Left ventricle myocardium superior (tissue), 1 donor: ENCODE measurements around the gene HK1. TPM values are rescaled to one million over a fixed set of nuclear protein-coding genes. Genes with fewer than 3 reads are reported as not detected.

Experiments used
- ATAC-seq: fragments of 200-7000 bp; cut with Tn5 transposase; one replicate; pipeline ENCODE4 v1.9.1; 2020; ENCODE audit warnings: mild to moderate bottlenecking, moderate library complexity
- DNase-seq: peaks from one replicate; pipeline ENCODE4 v3.0.0-alpha.2; 2020
- intact Hi-C: fragments of 100-400 bp; cut with micrococcal nuclease; formaldehyde crosslinking; loops from one replicate; pipeline ENCODE4 v1.11.0; 2022
- total RNA-seq: library from RNA; stranded (reverse); fragmentation: NEBNext Ultra II Directional; extraction: Animal tissue kit (Norgen Biotek cat#: 25700); gene quantifications from one replicate; pipeline ENCODE4 v1.2.1, GENCODE V29; 2021
- donor health status: DM: no; HTN: yes; CAD: no; lungs with severe emphysema.

Gene HK1
- total RNA-seq, 1 donor from 2014 or later: 210 TPM

DNA sequence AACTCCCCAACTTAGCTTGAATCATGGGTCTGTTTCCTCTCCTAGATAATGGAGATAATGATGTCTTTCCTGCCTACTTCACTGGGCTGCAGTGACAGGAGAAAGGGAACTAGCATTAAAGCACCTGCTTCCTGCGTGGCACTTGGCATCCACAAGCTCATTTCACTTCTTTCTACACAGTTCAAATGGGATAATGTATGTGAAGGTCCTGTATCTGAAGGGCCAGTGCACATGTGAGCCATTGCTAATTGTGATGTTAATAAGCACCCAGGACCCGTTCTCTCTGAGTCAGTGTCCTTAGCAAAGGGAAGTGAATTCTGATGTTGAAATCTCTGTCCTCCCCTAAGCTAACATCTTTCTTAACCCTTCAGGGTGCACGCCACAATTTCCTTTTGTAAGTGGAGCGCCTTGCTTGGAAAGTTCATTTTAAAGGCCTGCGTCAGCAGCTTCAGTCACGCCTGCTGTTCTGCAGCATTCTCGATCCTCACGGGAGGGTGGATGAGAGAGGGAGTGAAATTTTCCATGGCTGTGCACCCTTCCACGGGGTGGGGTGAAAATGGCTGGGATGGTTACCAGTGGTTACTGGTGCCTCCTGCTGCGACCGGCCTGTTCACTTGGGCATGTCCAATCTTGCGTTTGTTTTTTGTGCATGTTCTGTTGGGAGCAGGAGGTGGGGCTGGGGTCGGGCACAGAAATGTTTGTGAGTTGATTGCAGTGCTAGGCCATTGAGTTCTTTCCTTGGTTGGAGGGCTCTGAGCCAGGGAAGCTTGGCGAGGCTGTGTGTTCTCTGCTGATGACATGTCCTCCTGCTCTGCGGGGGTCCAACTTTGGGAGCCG lies 59.2 kb downstream of the HK1 start:
- ATAC-seq (peak; percentile 45), DNase-seq (peak; percentile 73)
- intact Hi-C loops: no loop called here

DNA sequence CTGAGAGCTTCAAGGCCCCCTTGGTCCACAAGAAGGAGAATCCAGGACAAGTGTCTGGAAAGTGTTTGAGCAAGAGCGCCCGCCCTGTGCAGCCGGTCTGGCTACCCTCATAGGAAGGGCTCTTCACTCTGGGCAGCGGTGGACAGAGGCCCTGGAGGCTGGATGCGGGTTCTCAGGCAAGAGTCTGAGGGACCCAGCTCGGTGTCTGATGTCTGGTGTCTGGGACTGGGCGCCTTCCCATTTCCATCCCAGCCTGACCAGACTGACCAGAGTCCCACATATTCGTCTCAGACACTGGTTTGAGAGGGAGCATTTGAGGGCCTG lies 59.8 kb downstream of the HK1 start:
- intact Hi-C loops: no loop called here
- ATAC-seq (peak; percentile 10), DNase-seq (no peak)

DNA sequence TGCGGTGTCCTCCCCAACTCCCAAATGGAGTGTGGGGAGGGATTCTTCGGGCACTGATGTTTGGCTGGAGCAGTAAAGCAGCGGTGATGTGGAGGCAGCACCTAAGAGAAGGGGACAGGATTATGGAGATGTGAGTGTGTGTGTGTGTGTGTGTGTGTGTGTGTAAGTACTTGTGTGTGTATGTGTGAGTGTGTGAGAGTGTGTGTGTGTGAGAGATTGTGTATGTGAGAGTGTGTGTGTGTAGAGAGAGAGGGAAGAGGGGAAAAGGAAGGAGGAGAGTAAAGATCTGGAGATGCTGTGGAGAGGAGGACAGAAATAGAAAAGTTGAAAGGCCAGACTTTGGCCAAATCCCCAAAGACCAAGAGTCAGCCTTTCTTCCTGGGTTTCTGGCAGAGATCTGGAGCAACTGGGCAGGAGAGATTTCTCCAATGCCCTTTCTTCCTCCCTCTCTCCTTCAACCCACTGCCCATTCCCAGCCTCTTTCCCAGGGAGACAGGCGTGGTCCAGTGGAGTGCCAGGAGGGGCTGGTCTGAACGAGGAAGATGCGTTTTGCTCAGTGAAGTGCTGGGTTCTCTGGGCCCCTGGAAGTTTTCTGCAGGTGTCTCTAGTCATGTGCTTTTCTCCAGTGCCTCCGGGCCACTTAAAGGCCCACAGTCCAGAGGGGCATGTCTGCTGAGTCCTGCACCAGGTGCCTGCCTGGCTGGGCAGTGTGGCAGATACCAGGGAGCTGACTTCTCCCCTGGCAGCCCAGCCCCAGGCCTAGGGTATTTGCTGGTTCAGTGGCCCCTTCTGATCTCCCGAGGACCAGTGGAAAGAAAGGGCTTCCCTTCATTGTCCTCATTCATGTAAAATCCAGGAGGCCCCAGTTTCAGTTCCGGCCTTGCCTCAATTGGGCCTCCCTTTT lies 60.5 kb downstream of the HK1 start:
- intact Hi-C loops: no loop called here

DNA sequence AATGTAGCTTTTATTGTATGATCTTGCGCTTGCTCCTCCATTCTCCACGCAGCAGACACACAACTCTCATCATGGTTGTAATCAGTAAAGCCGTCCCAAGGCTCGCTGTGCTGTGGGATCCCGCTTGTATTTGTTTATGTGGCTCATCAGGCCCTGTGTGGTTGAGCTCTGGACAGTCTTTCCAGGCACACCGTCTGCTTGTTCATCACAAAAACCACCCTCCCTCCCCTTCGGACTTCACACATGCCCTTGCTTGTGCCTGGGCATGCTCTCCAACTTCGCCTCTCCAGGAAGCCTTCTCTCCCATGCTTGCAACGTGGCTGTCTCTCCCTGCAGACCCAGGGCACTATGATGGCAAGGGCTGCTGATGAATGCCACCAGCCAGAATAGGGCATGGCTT lies 62.4 kb downstream of the HK1 start:
- DNase-seq (no peak), ATAC-seq (no peak)
- intact Hi-C loops: no loop called here

More for the DNA sequence above, 60.5 kb downstream of the HK1 start:
- no peak for ATAC-seq
- DNase-seq: no peak

DNA sequence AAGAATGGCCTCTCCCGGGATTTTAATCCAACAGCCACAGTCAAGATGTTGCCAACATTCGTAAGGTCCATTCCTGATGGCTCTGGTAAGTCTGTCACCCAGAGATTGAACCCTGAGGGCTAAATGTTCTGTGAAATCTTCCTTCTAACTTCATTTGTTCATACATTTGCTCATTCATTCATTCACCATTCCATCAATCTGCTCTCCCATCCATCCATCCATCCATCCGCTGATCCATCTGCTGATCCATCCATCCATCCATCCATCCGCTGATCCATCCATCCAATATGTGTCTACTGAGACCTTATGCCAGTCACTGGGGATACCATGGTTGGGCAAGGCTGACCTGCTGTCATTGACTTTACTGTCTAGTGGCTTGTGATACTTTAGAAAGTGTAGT lies 65.6 kb downstream of the HK1 start:
- DNase-seq (no peak), ATAC-seq (no peak)
- intact Hi-C loops: no loop called here

DNA sequence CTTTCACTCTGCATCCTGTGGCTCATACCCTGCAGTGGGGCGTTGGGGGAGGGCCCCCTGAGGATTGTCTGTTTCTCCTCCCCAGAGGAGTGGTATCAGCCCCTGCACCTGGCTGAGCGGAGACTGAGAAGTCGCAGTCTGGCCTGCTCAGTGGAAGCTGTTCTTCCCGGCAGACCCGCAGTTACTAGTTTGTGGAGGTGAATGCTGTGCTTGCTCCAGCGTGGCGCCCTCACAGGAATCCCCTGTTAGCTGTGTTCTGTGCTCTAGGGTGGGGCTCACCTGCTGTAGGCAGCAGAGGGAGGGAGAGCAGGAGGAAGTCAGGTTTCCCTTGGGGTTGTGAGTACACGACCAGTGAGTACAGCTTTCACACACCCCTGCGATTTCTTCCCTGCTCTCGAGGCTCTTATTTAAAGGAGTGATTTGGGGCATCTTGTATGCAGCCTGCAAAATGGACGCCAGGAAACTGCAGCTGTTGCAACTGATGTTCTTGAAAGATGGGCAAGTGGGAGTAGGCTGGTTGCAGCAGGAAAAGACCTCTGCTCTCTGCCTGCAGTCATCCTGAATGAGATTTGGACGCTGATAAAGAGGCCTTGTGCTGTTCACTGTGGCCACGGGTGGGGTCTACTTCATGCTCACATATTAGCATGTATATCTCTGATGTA lies 66.4 kb downstream of the HK1 start:
- ATAC-seq: no peak
- DNase-seq: no peak
- intact Hi-C loops: no loop called here

DNA sequence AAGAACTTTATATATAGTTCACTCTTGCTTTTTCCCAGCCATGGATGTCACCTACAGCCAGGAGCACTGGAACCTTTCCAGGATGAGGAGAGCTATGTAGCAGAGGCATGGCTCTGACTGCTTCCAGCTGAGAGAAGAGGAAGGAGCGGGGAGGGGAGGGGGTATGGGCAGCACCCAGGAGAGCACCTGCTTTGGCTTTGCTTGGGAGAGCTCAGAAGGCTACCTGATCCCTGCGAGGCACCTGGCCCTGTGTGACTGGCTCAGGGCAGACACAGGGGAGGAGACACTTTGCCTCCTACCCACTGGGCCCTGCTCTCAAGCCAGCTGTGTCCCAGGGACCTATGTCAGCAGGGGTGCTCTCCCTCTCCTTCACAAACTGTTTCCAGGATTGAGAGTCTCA lies 67.1 kb downstream of the HK1 start:
- ATAC-seq (peak; percentile 90), DNase-seq (peak; percentile 48)
- intact Hi-C loops: no loop called here

DNA sequence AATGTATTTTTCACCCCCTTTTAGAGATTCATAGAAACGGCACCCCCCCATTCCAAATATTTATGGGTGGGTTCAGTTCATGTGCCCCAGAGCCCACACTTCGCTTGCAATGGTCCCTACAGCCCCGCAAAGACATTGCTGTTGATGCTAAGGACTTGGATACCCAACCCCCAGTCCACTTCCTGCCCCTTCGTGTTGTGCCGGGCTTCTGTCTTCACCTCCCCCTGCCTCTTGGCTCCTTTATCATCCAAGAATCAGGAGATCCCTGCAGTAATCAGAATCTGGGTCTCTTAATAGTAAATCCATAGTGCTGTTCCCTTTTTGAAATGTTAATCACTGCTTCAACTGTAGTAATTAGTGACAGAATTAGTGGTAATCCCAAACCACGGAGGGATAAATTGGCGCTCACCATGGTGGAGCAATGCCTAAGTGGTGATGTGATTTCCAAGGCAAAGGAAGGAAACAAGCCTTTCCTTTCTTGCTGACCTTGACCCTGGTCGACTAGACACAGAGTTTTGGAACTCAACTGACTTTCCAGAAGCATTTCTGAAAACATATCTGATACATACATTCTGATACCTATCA lies 67.7 kb downstream of the HK1 start:
- no peak for DNase-seq
- intact Hi-C loops: no loop called here
- ATAC-seq: peak; percentile 11

DNA sequence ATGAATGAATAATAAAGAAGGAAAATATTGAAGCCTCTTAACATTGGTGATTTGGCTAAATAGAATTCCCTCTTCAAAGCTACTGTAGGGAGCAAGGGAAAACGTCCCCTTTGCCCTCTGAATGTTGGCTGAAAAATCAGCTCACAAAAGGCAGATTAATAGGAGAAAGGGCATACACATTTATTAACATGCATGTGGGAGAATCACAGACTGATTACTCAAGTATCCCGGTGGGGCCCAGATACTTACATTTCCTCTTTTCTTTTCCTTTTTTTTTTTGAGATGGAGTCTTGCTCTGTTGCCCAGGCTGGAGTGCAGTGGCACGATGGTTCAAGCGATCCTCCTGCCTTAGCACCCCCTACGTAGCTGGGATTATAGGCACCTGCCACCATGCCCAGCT lies 68.5 kb downstream of the HK1 start:
- DNase-seq (no peak), ATAC-seq (no peak)
- intact Hi-C loops: no loop called here

DNA sequence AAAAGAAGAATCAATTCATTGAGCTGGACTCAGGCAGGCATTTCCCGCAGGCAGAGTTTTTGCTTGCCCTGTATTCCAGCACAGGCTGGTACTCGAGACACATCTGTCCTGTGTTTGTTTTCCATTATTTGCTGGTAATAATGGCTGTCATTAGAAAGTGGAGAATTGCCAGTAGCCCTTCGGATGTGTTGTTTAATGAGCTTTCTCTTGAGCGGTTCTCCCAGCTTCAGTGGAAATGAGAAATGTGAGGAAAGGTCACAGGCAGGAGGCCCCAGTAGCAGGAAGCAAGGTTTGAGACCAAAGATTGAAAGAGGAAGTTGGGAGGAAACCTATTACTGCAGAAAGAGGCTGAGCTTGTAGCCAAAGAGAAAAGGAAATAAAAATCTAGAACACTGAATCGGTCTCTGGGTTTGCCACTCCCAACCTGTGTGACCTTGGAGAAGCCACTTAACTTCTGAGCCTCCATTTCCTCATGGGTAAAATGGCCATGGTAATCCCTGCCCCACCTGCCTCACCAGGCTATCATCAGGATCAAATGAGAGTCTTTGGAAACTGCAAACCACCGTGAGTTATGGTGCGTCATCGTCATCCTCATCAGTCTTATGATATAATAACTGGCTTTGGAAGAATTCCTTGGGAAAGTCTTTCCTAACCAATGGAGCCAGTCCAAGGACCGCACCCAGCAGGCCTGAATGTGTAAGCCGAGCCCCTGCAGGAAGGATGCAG lies 70.7 kb downstream of the HK1 start:
- intact Hi-C loops: no loop called here
- DNase-seq (peak; percentile 58), ATAC-seq (peak; percentile 57)

DNA sequence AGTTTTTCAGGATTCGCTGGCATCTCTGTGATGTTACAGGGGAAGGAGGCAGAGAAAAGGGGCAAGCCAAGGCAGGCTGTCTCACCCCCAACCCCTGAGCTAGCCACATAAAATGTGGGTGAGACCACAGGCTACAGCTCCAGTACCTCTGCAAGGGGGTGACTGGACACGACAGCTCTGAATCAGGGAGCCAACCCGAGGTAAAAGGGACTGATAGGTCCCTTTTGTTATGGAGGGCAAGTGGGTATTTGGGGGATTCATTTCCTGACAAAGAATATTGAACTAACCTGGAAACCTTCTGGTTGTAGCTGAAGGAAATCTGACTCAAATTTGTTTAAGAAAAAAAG lies 71.2 kb downstream of the HK1 start:
- intact Hi-C loops: no loop called here
- no peak for DNase-seq
- no peak for ATAC-seq

DNA sequence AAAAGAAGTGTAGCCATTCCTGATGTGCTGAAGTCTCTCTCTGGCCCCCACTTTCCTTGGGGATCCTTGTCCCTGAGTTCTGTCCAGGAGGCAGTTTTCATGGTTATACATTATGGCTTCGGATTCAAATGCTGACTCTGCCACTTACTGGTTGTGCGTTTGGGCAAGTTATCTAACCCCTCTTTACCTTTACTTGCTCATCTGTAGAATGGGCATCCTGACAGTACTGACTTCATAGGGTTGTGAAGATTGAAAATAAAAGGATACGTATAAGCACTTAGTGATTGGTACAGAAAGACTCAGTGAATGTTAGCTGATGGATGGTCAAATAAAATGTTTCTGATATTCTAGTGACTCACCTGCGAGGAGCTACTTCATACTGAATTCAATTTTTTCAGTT lies 73.3 kb downstream of the HK1 start:
- DNase-seq: no peak
- ATAC-seq: no peak
- intact Hi-C loops: no loop called here

DNA sequence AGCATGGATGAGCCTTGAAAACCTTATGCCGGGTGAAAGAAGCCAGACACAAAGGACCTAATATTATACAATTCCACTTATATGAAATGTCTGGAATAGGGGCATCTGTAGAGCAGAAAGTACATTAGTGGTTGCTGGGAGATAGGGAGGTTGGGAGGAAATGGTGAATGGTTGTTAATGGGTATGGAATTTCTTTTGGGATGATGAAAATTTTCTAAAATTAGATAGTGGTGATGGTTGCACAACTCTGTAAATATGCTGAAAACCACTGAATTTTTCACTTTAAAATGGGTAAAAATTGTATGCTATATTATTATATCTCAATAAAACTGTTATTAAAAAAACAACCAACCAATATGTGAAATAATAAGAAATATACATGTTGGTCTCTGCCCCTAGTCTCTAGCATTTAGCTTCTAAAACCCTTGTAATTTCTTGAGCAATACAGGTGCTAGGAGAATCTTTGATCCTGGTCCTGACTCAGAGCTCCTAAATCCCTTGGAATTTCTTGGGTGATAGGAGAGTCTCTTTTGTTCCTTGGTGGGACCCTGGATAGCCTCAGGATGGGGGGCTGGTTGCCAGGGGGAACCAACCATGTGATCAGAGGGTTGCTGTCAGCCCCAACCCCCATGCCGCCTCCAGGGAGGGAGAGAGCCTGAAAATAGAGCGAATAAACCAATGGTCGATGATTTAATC lies 74.4 kb downstream of the HK1 start:
- ATAC-seq (no peak), DNase-seq (no peak)
- intact Hi-C loops: no loop called here

DNA sequence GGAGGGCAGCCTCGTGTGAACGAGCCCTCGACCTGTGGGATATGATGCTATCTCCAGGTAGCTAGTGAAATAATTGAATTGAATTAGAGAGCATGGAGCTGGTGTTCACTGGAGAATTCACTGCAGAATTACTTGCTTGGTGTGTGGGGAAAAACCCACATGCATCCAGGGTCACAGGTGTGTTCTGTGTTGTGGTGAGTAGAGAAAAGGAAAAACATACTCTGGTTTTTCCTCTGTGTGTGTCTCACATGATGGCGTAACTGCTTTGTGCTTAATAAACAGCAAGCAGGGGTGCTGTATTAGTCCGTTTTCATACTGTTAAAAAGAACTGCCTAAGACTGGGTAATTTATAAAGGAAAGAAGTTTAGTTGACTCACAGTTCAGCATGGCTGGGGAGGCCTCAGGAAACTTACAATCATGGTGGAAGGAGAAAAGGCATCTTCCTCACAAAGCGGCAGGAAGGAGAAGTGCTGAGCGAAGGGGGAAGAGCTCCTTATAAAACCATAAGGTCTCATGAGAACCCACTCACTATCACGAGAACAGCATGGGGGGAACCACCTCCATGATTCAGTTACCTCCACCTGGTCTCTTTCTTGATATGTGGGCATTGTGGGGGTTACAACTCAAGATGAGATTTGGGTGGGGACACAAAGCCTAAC lies 75.8 kb downstream of the HK1 start:
- ATAC-seq: no peak

DNA sequence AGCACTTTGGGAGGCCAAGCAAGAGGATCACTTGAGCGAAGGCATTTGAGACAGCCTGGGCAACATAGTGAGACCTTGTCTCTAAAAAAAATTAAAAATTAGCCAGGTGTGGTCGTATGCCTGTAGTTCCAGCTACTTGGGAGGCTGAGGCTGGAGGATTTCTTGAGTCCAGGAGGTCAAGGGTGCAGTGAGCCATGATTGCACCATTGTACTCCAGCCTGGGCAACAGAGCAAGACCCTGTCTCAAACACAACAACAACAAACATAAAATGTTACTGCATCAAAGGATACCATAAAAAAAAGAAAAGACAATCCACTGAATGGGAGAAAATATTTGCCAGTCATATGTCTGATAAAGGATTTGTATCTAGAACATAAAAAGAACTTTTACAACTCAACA lies 77.9 kb downstream of the HK1 start:
- ATAC-seq: no peak
- intact Hi-C loops: no loop called here
- DNase-seq: no peak

More for the DNA sequence above, 75.8 kb downstream of the HK1 start:
- intact Hi-C loops: no loop called here
- DNase-seq: no peak

DNA sequence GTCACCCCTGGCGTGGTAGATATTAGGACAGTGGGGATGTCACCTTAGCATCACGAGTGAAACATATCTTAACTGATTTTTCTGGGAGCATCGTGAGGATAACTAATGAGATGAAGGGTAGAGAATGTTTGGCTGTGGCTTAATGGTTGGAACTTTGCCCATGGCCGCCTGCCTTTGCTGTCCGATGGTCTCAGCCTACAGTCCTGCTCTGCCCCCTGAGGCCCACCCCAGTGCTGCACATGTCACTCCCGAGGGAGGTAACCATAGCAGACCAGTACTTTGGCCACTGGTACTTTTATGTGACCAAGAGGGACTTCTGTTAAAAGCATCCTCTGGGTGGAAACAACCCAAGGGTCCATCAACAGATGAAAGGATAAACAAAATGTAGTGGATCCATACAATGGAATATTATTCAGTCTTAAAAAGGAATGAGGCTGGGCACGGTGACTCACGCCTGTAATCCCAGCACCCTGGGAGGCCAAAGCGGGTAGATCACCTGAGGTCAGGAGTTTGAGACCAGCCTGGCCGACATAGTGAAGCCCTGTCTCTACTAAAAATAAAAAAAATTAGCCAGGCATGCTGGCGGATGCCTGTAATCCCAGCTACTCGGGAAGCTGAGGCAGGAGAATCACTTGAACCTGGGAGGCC lies 80.0 kb downstream of the HK1 start:
- DNase-seq (peak; percentile 55), ATAC-seq (no peak)
- intact Hi-C loops: no loop called here

DNA sequence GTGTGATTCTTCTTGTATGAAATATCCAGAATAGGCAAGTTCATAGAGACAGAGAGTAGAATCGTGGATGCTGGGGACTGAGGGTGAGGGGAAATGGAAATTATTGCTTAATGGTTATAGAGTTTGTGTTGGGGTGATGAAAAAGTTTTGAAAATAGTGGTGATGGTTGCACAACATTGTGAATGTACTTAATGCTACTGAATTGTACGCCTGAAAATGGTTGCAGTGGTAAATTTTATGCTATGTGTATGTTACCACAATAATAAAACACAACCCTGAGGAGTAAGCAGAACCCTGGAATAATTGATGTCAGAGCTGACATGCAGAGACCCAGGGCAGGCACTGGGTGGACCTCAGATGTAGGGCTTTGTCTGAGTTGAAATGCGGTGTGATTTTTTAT lies 80.9 kb downstream of the HK1 start:
- no peak for ATAC-seq

DNA sequence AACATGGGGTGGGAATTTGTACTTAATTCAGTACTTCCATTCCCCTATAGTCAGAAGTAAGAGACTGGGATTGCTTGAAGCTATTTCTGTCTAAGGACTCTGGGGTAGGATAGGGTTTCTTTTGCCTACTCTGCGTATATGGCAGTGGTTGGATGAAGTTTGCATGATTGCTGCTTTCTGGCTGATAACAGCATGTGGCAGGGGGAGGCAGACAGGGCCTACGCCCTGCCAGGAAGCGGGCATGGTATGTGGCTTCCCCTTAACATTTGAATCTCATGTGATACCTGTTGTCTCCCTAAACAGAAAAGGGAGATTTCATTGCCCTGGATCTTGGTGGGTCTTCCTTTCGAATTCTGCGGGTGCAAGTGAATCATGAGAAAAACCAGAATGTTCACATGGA lies 81.3 kb downstream of the HK1 start:
- DNase-seq: no peak
- no peak for ATAC-seq
- intact Hi-C loops: no loop called here

More for the DNA sequence above, 80.9 kb downstream of the HK1 start:
- intact Hi-C loops: no loop called here
- DNase-seq: no peak
